Measurements from ENCODE around the gene USP53.

DNA sequence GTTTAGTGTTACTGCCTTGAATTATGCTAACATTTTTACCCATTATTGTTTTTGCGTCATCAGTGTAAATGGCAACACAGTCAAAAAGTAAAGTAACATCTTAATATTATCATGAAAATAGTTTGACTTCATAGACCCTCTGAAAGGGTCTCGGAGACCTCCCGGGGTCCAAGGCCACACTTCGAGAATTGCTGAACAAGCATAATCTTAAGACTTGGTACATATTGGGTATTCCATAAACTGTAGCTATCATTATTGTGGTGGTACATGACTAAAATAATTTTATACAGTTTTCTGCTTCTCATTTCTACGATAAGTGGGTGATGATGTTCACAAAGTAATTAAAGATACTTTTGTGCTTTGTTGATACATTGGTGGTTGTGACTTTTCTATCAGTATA, 76.8 kb downstream of the USP53 start:
- TF ChIP-seq, protein P1, sequence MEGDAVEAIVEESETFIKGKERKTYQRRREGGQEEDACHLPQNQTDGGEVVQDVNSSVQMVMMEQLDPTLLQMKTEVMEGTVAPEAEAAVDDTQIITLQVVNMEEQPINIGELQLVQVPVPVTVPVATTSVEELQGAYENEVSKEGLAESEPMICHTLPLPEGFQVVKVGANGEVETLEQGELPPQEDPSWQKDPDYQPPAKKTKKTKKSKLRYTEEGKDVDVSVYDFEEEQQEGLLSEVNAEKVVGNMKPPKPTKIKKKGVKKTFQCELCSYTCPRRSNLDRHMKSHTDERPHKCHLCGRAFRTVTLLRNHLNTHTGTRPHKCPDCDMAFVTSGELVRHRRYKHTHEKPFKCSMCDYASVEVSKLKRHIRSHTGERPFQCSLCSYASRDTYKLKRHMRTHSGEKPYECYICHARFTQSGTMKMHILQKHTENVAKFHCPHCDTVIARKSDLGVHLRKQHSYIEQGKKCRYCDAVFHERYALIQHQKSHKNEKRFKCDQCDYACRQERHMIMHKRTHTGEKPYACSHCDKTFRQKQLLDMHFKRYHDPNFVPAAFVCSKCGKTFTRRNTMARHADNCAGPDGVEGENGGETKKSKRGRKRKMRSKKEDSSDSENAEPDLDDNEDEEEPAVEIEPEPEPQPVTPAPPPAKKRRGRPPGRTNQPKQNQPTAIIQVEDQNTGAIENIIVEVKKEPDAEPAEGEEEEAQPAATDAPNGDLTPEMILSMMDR (IDR thresholded peaks at IDR 0.05; ENCODE audit: low read length) = no peak
- no peak for TF ChIP-seq EZH2 (optimal IDR thresholded peaks at IDR 0.05; ENCODE audit: low read depth, low read length)

Measured in MM.1S (cell line).